Activated CD4-positive, alpha-beta T cell treated with anti-CD3 and anti-CD28 coated beads for 36 hours (primary cell): ENCODE results near the gene EPHB1. TPM values are rescaled to one million over a fixed set of nuclear protein-coding genes. Genes with fewer than 3 reads are reported as not detected.
"Not testable (repeated sequence)": the region's sequence is repeated elsewhere in the genome, so short reads cannot be mapped to it uniquely, and the experiment has no call there.

ENCODE experiments used
- ATAC-seq: fragments of 200-7000 bp; cut with Tn5 transposase; one replicate; pipeline ENCODE4 v1.10.0; 2021; ENCODE audit warnings: mild to moderate bottlenecking, moderate library complexity
- CTCF ChIA-PET: fragments of 350-600 bp; sonication (Branson Sonifier 250); formaldehyde crosslinking; loops from one replicate; lab custom pipeline; 2021; ENCODE audit warnings: antibody characterized with exemption; lab: Charles Lee
- POLR2A ChIA-PET: fragments of 350-600 bp; sonication (Branson Sonifier 250); formaldehyde crosslinking; loops from one replicate; lab custom pipeline; 2021; ENCODE audit warnings: antibody characterized with exemption, inconsistent platforms; lab: Charles Lee
- DNase-seq: peaks from one replicate; pipeline ENCODE4 v3.0.0-alpha.2; 2020
- H3K27ac Mint-ChIP-seq: one replicate; pipeline ENCODE4 v1.8.0; 2021; ENCODE audit warnings: mixed read lengths
- H3K27me3 Mint-ChIP-seq: one replicate; pipeline ENCODE4 v1.8.0; 2021; ENCODE audit warnings: mixed read lengths
- H3K36me3 Mint-ChIP-seq: one replicate; pipeline ENCODE4 v1.8.0; 2021; ENCODE audit warnings: low read depth, mixed read lengths
- H3K4me1 Mint-ChIP-seq: one replicate; pipeline ENCODE4 v1.8.0; 2021; ENCODE audit warnings: mixed read lengths
- H3K4me3 Mint-ChIP-seq: one replicate; pipeline ENCODE4 v1.8.0; 2021; ENCODE audit warnings: mild to moderate bottlenecking, moderate library complexity, mixed read lengths
- H3K9me3 Mint-ChIP-seq: one replicate; pipeline ENCODE4 v1.8.0; 2021; ENCODE audit warnings: low read depth, mixed read lengths
- intact Hi-C, 2 experiments: fragments of 100-400 bp; cut with DNase I in 1 of 2; cut with micrococcal nuclease in 1 of 2; formaldehyde crosslinking; loops; one replicate each; pipeline versions ENCODE4 v1.14.2 to v1.15.1; 2022 to 2024; cut with DNase I, micrococcal nuclease
- total RNA-seq, 2 experiments: library from RNA; stranded (reverse); gene quantifications; one replicate each; pipeline ENCODE4 v1.2.3, GENCODE V29; 2021

Gene EPHB1
- total RNA-seq, 2 experiments from 2014 or later: 0.60 to 0.98 TPM

GRCh38 chr3:135059580-135059979 lies 264.5 kb downstream of the EPHB1 start:
- ChIA-PET CTCF (no interaction called here), POLR2A (no interaction called here)
- Mint-ChIP-seq H3K4me1 (no peaks in the 10 kb centered on the region), H3K36me3 (no peaks in the 10 kb centered on the region), H3K27me3 (peaks cover under 1% of the 10 kb centered on the region), H3K27ac (no peak overlapping the region), H3K9me3 (peaks cover 12% of the 10 kb centered on the region), H3K4me3 (no peak overlapping the region)
- ATAC-seq (no peak), DNase-seq (no peak)
- intact Hi-C loops: no loop called here

GRCh38 chr3:135066844-135067727 lies 272.0 kb downstream of the EPHB1 start:
- intact Hi-C loops, ATAC-seq, H3K9me3 Mint-ChIP-seq, H3K36me3 Mint-ChIP-seq, H3K4me3 Mint-ChIP-seq, H3K27ac Mint-ChIP-seq, POLR2A ChIA-PET, H3K27me3 Mint-ChIP-seq, CTCF ChIA-PET, DNase-seq, H3K4me1 Mint-ChIP-seq: not testable (repeated sequence)

- intact Hi-C loops: no loop called here
- Mint-ChIP-seq H3K4me1 (no peaks in the 10 kb centered on the region), H3K27ac (no peak overlapping the region), H3K27me3 (peaks cover 6% of the 10 kb centered on the region), H3K4me3 (no peak overlapping the region), H3K36me3 (no peaks in the 10 kb centered on the region), H3K9me3 (peaks cover 3% of the 10 kb centered on the region)
- CTCF ChIA-PET: no interaction called here
- no peak for ATAC-seq
- no peak for DNase-seq
- POLR2A ChIA-PET: no interaction called here
These were observed 273.0 kb downstream of the EPHB1 start for GRCh38 chr3:135068011-135068410.

- no peaks in the 10 kb centered on the region for H3K36me3 Mint-ChIP-seq
- no peak overlapping the region for H3K4me3 Mint-ChIP-seq
- no peaks in the 10 kb centered on the region for H3K9me3 Mint-ChIP-seq
- H3K27me3 Mint-ChIP-seq: peaks cover 6% of the 10 kb centered on the region
- no peak for DNase-seq
- intact Hi-C loops: no loop called here
- ChIA-PET CTCF (no interaction called here), POLR2A (no interaction called here)
- ATAC-seq: no peak
- H3K4me1 Mint-ChIP-seq: no peaks in the 10 kb centered on the region
- H3K27ac Mint-ChIP-seq: no peak overlapping the region
These were observed 274.3 kb downstream of the EPHB1 start for GRCh38 chr3:135069406-135069805.

GRCh38 chr3:135071483-135071882 lies 276.4 kb downstream of the EPHB1 start:
- intact Hi-C loops: no loop called here
- no peaks in the 10 kb centered on the region for H3K9me3 Mint-ChIP-seq
- no peak for ATAC-seq
- no peaks in the 10 kb centered on the region for H3K36me3 Mint-ChIP-seq
- ChIA-PET POLR2A (no interaction called here), CTCF (no interaction called here)
- no peak overlapping the region for H3K4me3 Mint-ChIP-seq
- H3K27me3 Mint-ChIP-seq: peaks cover 3% of the 10 kb centered on the region
- no peak for DNase-seq
- no peaks in the 10 kb centered on the region for H3K4me1 Mint-ChIP-seq
- no peak overlapping the region for H3K27ac Mint-ChIP-seq

GRCh38 chr3:135072431-135072830 lies 277.4 kb downstream of the EPHB1 start:
- H3K9me3 Mint-ChIP-seq: no peaks in the 10 kb centered on the region
- DNase-seq: no peak
- CTCF ChIA-PET: no interaction called here
- no peak overlapping the region for H3K4me3 Mint-ChIP-seq
- H3K4me1 Mint-ChIP-seq: no peaks in the 10 kb centered on the region
- POLR2A ChIA-PET: no interaction called here
- no peak for ATAC-seq
- intact Hi-C loops: no loop called here
- H3K36me3 Mint-ChIP-seq: no peaks in the 10 kb centered on the region
- H3K27ac Mint-ChIP-seq: no peak overlapping the region
- peaks cover 3% of the 10 kb centered on the region for H3K27me3 Mint-ChIP-seq

- Mint-ChIP-seq H3K9me3 (no peaks in the 10 kb centered on the region), H3K36me3 (no peaks in the 10 kb centered on the region), H3K4me1 (no peaks in the 10 kb centered on the region), H3K27me3 (no peaks in the 10 kb centered on the region), H3K4me3 (no peak overlapping the region), H3K27ac (no peak overlapping the region)
- ChIA-PET POLR2A (no interaction called here), CTCF (no interaction called here)
- intact Hi-C loops: no loop called here
- ATAC-seq: no peak
- no peak for DNase-seq
These were observed 280.1 kb downstream of the EPHB1 start for GRCh38 chr3:135075157-135075556.

- Mint-ChIP-seq H3K9me3 (no peaks in the 10 kb centered on the region), H3K4me1 (no peaks in the 10 kb centered on the region), H3K27ac (no peak overlapping the region), H3K36me3 (no peaks in the 10 kb centered on the region), H3K27me3 (peaks cover 2% of the 10 kb centered on the region), H3K4me3 (no peak overlapping the region)
- CTCF ChIA-PET: no interaction called here
- no peak for DNase-seq
- no peak for ATAC-seq
- POLR2A ChIA-PET: no interaction called here
- intact Hi-C loops: no loop called here
These were observed 281.3 kb downstream of the EPHB1 start for GRCh38 chr3:135076341-135076740.

GRCh38 chr3:135077186-135077585 lies 282.1 kb downstream of the EPHB1 start:
- ChIA-PET CTCF (no interaction called here), POLR2A (no interaction called here)
- no peak for DNase-seq
- Mint-ChIP-seq H3K9me3 (no peaks in the 10 kb centered on the region), H3K27ac (no peak overlapping the region), H3K27me3 (peaks cover 2% of the 10 kb centered on the region), H3K4me1 (no peaks in the 10 kb centered on the region), H3K4me3 (no peak overlapping the region), H3K36me3 (no peaks in the 10 kb centered on the region)
- intact Hi-C loops: no loop called here
- ATAC-seq: no peak

GRCh38 chr3:135078283-135078682 lies 283.2 kb downstream of the EPHB1 start:
- no peak for DNase-seq
- Mint-ChIP-seq H3K36me3 (no peaks in the 10 kb centered on the region), H3K4me1 (no peaks in the 10 kb centered on the region), H3K27me3 (peaks cover 2% of the 10 kb centered on the region), H3K4me3 (no peak overlapping the region), H3K9me3 (no peaks in the 10 kb centered on the region), H3K27ac (no peak overlapping the region)
- intact Hi-C loops: no loop called here
- ChIA-PET CTCF (no interaction called here), POLR2A (no interaction called here)
- ATAC-seq: no peak

- no peak overlapping the region for H3K27ac Mint-ChIP-seq
- H3K4me3 Mint-ChIP-seq: no peak overlapping the region
- intact Hi-C loops: no loop called here
- H3K36me3 Mint-ChIP-seq: no peaks in the 10 kb centered on the region
- ATAC-seq: no peak
- DNase-seq: no peak
- H3K9me3 Mint-ChIP-seq: no peaks in the 10 kb centered on the region
- CTCF ChIA-PET: no interaction called here
- peaks cover 2% of the 10 kb centered on the region for H3K27me3 Mint-ChIP-seq
- POLR2A ChIA-PET: no interaction called here
- no peaks in the 10 kb centered on the region for H3K4me1 Mint-ChIP-seq
These were observed 284.0 kb downstream of the EPHB1 start for GRCh38 chr3:135079095-135079494.

- CTCF ChIA-PET: interaction anchor here (0.6 kb wide), 1 partner anchor 1897 kb away, joined by 3 read pairs; no protein-coding TSS in a partner anchor
These were observed 286.4 kb downstream of the EPHB1 start for GRCh38 chr3:135081451-135081850.

More at GRCh38 chr3:135081451-135081850, 286.4 kb downstream of the EPHB1 start:
- intact Hi-C loops: no loop called here
- no peaks in the 10 kb centered on the region for H3K4me1 Mint-ChIP-seq
- no peaks in the 10 kb centered on the region for H3K9me3 Mint-ChIP-seq
- DNase-seq: no peak
- H3K36me3 Mint-ChIP-seq: no peaks in the 10 kb centered on the region
- H3K27ac Mint-ChIP-seq: no peak overlapping the region
- POLR2A ChIA-PET: no interaction called here
- peaks cover 2% of the 10 kb centered on the region for H3K27me3 Mint-ChIP-seq
- no peak for ATAC-seq
- H3K4me3 Mint-ChIP-seq: no peak overlapping the region
